ENCODE data around the gene OGT.

- TF ChIP-seq CTCF (IDR thresholded peaks at IDR 0.05) = no peak
- TF ChIP-seq EZH2 (IDR thresholded peaks at IDR 0.05) = no peak
- TF ChIP-seq EZH2phosphoT487 (IDR thresholded peaks at IDR 0.05) = no peak
Observed at GRCh38 chrX:71617742-71618141, 84.8 kb downstream of the OGT start.
